SIG-M5 treated with dmso at 0.1 percent for 504 hours (cell line): Measurements from ENCODE around the gene SLC10A3.
"Not testable (repeated sequence)": the region's sequence is repeated elsewhere in the genome, so short reads cannot be mapped to it uniquely, and the experiment has no call there.

Experiments
- DNase-seq: peaks from one replicate; lab custom pipeline; 2025; ENCODE audit not compliant: unreplicated experiment; lab: John Stamatoyannopoulos, UW

SLC10A3 gene

GRCh38 chrX:154511761-154512160 is 21.3 kb upstream of the SLC10A3 start:
- DNase-seq: no peak

GRCh38 chrX:154509455-154509854 is 19.0 kb upstream of the SLC10A3 start:
- no peak for DNase-seq

GRCh38 chrX:154508384-154508745 is 17.9 kb upstream of the SLC10A3 start:
- no peak for DNase-seq

GRCh38 chrX:154507673-154508383 is 17.4 kb upstream of the SLC10A3 start:
- no peak for DNase-seq

DNA sequence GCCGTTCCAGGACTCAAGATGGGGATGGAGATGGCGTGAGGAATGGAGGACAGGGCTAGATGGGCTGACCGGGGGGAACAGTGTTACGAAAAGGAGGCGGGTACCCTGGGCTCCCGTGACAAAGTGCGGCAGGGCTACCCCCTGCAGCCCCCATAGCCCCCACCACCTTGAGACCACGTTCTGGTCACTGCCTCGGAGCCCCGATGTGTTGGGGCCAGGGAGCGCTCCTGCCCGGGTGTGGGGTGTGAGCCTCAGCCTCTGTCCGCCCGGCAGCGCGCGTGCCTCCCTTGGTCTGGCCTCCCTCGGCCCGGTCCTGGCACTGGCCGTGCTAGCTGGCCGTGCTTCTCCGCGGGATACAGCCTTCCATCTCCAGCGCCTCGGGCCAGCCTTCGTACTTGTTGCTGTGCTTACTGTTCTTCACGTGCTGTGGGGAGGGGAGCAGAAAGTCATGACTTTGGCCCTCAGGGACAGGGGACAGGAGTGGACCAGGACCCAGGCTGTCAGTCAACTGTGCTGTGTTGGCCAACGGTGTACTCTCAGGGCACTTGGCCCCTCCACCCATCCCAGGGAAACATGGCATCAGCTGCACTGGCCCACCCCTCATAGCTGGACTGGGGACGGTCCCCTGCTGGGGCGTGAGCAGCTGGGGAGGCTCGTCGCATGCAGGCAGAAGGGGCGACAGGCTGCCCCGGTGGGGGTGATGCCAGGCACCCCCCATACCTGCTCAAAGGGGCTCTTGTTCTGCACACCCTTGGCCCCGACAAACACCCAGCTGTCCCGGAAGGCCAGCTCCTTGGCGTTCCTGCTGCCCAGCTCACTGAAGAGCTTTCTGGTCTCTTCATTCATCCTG is 16.3 kb upstream of the SLC10A3 start:
- DNase-seq: no peak

DNA sequence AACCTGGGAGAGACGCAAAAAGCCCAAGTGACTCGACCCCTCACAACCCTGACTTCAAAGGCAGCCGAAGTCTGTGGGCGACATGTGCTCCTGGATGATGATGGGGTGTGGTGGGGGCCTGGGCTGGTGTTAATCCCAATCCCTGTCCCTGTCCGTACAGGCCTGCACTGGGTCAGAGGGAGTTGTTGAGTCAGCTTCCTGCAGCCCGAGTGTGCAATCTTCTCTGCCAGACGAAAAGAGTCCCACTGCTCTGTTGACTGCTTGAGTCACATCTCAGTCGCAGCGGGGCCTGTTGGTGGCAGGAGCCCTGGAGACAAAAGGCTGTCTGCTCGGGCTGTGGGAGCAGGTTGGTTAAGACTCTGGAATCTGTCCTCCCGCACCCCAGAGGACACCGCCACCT is 15.3 kb upstream of the SLC10A3 start:
- no peak for DNase-seq

GRCh38 chrX:154502989-154503388 is 12.6 kb upstream of the SLC10A3 start:
- no peak for DNase-seq

GRCh38 chrX:154502098-154502497 is 11.7 kb upstream of the SLC10A3 start:
- no peak for DNase-seq

DNA sequence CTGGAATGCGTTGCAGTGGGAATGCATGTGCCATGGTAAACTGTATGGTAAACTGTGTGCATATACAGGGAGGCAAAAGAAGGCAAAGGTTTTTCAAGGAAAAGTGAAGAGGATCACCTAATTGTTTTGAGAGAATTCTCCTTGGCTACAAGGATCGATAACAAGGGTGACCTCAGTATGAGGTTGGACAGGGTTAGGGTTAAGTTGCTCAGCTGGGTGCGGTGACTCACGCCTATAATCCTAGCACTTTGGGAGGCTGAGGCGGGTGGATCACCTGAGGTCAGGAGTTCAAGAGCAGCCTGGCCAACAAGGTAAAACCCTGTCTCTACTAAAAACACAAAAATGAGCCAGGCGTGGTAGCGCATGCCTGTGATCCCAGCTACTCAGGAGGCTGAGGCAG is 11.0 kb upstream of the SLC10A3 start:
- DNase-seq: not testable (repeated sequence)

GRCh38 chrX:154496591-154497137 is 6.2 kb upstream of the SLC10A3 start:
- DNase-seq: not testable (repeated sequence)

GRCh38 chrX:154495472-154495922 is 5.1 kb upstream of the SLC10A3 start:
- DNase-seq: no peak

- no peak for DNase-seq
These were observed 4.3 kb upstream of the SLC10A3 start for GRCh38 chrX:154494715-154495114.

DNA sequence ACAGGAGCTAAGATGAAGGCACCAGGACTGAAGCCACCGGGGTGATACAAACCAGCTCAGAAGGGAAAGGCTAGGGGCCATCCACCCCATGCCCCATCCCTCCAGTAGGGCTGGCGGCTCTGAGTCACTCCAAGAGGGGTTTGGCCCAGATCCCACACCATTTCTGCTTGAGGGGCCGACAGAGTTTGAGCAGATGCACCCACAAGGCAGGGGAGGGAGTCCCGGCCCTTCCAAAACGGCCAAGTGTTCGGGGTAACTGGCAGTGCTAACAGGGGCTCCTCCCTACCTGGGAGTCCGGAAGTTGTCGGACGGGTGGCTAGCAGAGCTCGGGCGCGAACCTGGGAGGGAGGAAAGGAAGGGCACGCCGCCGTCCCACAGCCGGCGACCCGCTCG is 412 bp downstream of the SLC10A3 start:
- DNase-seq: no peak

DNA sequence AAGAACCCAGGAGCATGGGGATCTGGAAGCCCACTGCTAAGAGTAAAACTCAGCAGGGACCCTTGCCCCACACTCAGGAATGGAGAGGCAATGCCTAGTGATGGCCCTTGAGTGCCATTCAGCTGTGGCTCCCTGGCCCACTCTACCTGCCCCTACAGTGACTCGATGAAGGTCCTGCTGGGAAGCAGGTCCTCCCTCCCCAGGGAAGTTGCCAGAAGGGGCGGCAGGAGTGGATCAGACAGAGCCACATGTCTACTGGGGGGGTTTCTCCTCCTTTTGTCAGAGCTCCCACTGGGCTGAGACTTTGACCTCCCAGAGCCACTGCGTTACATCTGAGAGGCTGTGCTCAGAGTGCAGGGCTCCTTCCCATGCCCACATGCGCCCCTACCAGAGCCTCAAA is 1.2 kb downstream of the SLC10A3 start:
- no peak for DNase-seq

GRCh38 chrX:154488336-154489075 is 1.9 kb downstream of the SLC10A3 start:
- DNase-seq: no peak

GRCh38 chrX:154487518-154488290 is 2.7 kb downstream of the SLC10A3 start:
- no peak for DNase-seq

GRCh38 chrX:154486396-154487207 is 3.8 kb downstream of the SLC10A3 start, which contains the start of gene UBL4A:
UBL4A (minus strand) TSS chrX:154486615; CDS start chrX:154486584, 31 bp downstream.
- peak; percentile 45 for DNase-seq

GRCh38 chrX:154486052-154486395 is 4.4 kb downstream of the SLC10A3 start:
- DNase-seq: no peak

DNA sequence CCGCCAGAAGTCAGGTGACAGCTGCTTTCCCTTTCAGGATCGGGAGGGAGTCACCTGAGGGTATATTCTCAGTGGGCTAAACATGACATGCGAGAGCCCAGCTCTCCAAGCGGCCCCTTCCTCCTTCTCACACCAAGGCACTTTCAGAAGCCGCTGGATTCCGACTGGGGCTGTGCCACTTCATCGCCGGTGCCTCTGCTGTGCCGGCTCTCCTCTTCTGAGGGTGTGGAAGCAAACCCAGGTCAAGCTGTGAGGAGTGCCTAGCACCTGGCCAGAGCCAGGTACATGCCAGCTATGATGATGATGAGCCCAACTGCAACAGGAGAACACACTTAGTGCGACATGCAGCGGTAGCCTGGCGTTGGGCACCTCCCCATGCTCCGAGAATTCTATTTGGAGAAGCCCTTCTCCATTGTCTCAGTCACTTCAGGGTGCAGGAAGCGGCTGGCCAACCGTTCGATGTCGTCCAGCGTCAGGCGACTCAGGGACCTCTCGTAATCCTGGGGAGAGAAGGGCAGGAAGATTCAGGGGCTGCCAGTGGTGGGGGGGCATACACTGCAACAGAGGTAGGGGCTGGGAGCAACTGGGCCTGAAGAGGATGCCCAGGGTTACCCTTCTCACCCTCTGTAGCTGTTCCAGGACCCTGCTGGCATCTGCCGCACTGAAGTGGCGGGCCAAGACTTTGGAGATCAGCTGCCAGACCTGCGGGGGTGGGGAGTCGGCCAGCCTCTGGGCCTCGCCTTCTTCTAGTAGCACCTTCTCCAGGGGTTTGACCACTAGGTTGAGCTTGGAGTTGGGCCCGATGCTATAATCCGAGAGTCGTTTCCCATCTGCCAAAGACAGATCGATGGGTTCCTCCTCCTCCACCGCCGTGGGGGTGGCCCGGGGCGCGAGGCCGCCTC is 5.0 kb downstream of the SLC10A3 start:
- DNase-seq: no peak
